HepG2 (cell line): ENCODE measurements around the gene EIF5A. TPM values are rescaled to one million over a fixed set of nuclear protein-coding genes. Genes with fewer than 3 reads are reported as not detected.

ENCODE experiments used
- AGO1 ChIP-seq: fragments of 200-400 bp; formaldehyde crosslinking; IDR thresholded peaks from 2 replicates; pipeline ENCODE4 v1.6.1; 2017; ENCODE audit warnings: mild to moderate bottlenecking, low read depth, low read length, moderate library complexity; ENCODE audit not compliant: poor library complexity, severe bottlenecking
- CERS6 ChIP-seq: sonication (generic); formaldehyde crosslinking; IDR thresholded peaks from 2 replicates; pipeline ENCODE4 v1.5.0; 2020; ENCODE audit warnings: missing genetic modification reagents
- FIP1L1 ChIP-seq: fragments of 200-400 bp; formaldehyde crosslinking; IDR thresholded peaks from 2 replicates; pipeline ENCODE4 v1.6.1; 2018; ENCODE audit warnings: low read depth, mild to moderate bottlenecking, low read length, moderate library complexity, borderline replicate concordance; ENCODE audit not compliant: insufficient read depth
- FOXA1 ChIP-seq, 2 experiments: fragments of 450-650 bp in 1 of 2; sonication (generic) in 1 of 2; formaldehyde crosslinking in 1 of 2; IDR thresholded peaks; 2 replicates each; pipeline versions ENCODE4 v1.4.0 to v1.6.1; 2016 to 2020; ENCODE audit warnings: missing genetic modification reagents in 1 of 2
- FOXO4 ChIP-seq: sonication (generic); formaldehyde crosslinking; conservative IDR thresholded peaks from 2 replicates; pipeline ENCODE4 v1.8.1; 2023; ENCODE audit warnings: missing genetic modification reagents
- HMG20A ChIP-seq: IDR thresholded peaks from 2 replicates; pipeline ENCODE4 v1.6.1; 2016; ENCODE audit warnings: borderline replicate concordance
- IRF9 ChIP-seq: sonication (generic); formaldehyde crosslinking; IDR thresholded peaks from 2 replicates; pipeline ENCODE4 v1.8.0; 2022; ENCODE audit warnings: missing genetic modification reagents, mild to moderate bottlenecking, borderline replicate concordance
- NFKB2 ChIP-seq: sonication (generic); formaldehyde crosslinking; IDR thresholded peaks from 2 replicates; pipeline ENCODE4 v1.4.0; 2020; ENCODE audit warnings: missing genetic modification reagents, borderline replicate concordance
- PREB ChIP-seq: sonication (generic); formaldehyde crosslinking; IDR thresholded peaks from 2 replicates; pipeline ENCODE4 v1.4.0; 2020; ENCODE audit warnings: missing genetic modification reagents
- PRPF4 ChIP-seq: fragments of 200-400 bp; formaldehyde crosslinking; IDR thresholded peaks from 2 replicates; pipeline ENCODE4 v1.6.1; 2016; ENCODE audit warnings: low read length, low read depth; ENCODE audit not compliant: poor library complexity, severe bottlenecking
- RARG ChIP-seq: sonication (generic); formaldehyde crosslinking; IDR thresholded peaks from 2 replicates; pipeline ENCODE4 v1.4.0; 2020; ENCODE audit warnings: low read depth, mild to moderate bottlenecking, missing genetic modification reagents
- REL ChIP-seq: sonication (generic); formaldehyde crosslinking; conservative IDR thresholded peaks from 2 replicates; pipeline ENCODE4 v1.8.0; 2022; ENCODE audit warnings: mild to moderate bottlenecking, missing genetic modification reagents, moderate library complexity
- REPIN1 ChIP-seq: sonication (generic); formaldehyde crosslinking; IDR thresholded peaks from 2 replicates; pipeline ENCODE4 v1.8.0; 2022; ENCODE audit warnings: missing genetic modification reagents, low read depth, mild to moderate bottlenecking, borderline replicate concordance
- SALL1 ChIP-seq: sonication (generic); formaldehyde crosslinking; IDR thresholded peaks from 2 replicates; pipeline ENCODE4 v1.8.0; 2022; ENCODE audit warnings: mild to moderate bottlenecking, missing genetic modification reagents
- SAP130 ChIP-seq: IDR thresholded peaks from 2 replicates; pipeline ENCODE4 v1.6.1; 2016; ENCODE audit warnings: low read depth
- SIX4 ChIP-seq: sonication (generic); formaldehyde crosslinking; IDR thresholded peaks from 2 replicates; pipeline ENCODE4 v1.4.0; 2020; ENCODE audit warnings: missing genetic modification reagents
- SNRNP70 ChIP-seq: fragments of 200-400 bp; formaldehyde crosslinking; IDR thresholded peaks from 2 replicates; pipeline ENCODE4 v1.6.1; 2017; ENCODE audit warnings: mild to moderate bottlenecking, low read depth, low read length, moderate library complexity
- ZNF121 ChIP-seq: sonication (generic); formaldehyde crosslinking; IDR thresholded peaks from 2 replicates; pipeline ENCODE4 v1.5.0; 2020; ENCODE audit warnings: mild to moderate bottlenecking, missing genetic modification reagents
- ZNF143 ChIP-seq: sonication (generic); formaldehyde crosslinking; IDR thresholded peaks from 2 replicates; pipeline ENCODE4 v1.4.0; 2020; ENCODE audit warnings: missing genetic modification reagents
- ZNF234 ChIP-seq: sonication (generic); formaldehyde crosslinking; conservative IDR thresholded peaks from 2 replicates; pipeline ENCODE4 v1.5.1; 2020; ENCODE audit warnings: mild to moderate bottlenecking, missing genetic modification reagents
- ZNF577 ChIP-seq: sonication (generic); formaldehyde crosslinking; IDR thresholded peaks from 2 replicates; pipeline ENCODE4 v1.4.0; 2020; ENCODE audit warnings: mild to moderate bottlenecking, low read depth, missing genetic modification reagents, borderline replicate concordance
- ZNF619 ChIP-seq: sonication (generic); formaldehyde crosslinking; IDR thresholded peaks from 2 replicates; pipeline ENCODE4 v1.4.0; 2020; ENCODE audit warnings: mild to moderate bottlenecking, missing genetic modification reagents
- ZNF746 ChIP-seq: sonication (generic); formaldehyde crosslinking; IDR thresholded peaks from 2 replicates; pipeline ENCODE4 v1.8.0; 2022; ENCODE audit warnings: mild to moderate bottlenecking, missing genetic modification reagents
- ZNF776 ChIP-seq: sonication (generic); formaldehyde crosslinking; IDR thresholded peaks from 2 replicates; pipeline ENCODE4 v1.4.0; 2020; ENCODE audit warnings: mild to moderate bottlenecking, missing genetic modification reagents
- polyA plus RNA-seq, 8 experiments: library from polyadenylated mRNA; depleted of rRNA in 3 of 8; stranded (reverse) in 7 of 8; unstranded in 1 of 8; fragments of >200 nt; fragmentation: Illumina TruSeq in 4 of 8; extraction: Trizol in 4 of 8; gene quantifications; 2 replicates each; pipeline versions ENCODE4 v1.2.1 to v1.2.3, GENCODE V29; 2011 to 2016; ENCODE audit warnings: low read depth in 4 of 8, missing spikeins in 1 of 8, mixed read lengths in 1 of 8; ENCODE audit not compliant: insufficient read depth in 1 of 8
- total RNA-seq, 5 experiments: library from RNA; depleted of rRNA; stranded (reverse); fragments of >200 nt; fragmentation: Illumina TruSeq; extraction: Trizol; gene quantifications; 2 replicates each; pipeline ENCODE4 v1.2.3, GENCODE V29; 2016; ENCODE audit warnings: low read depth in 1 of 5

Gene EIF5A
- total and polyA plus RNA-seq, 2 of the 13 experiments (the other 11 are each of a cell fraction or from before 2014, with no cell fraction given) = 319 to 337 TPM

GRCh38 chr17:7306911-7307685, at the start of gene EIF5A (continued):
- no peak for TF ChIP-seq CERS6 (CRISPR knock-in tag)
- TF ChIP-seq ZNF619 (CRISPR knock-in tag) = no peak; the same call in 1 of the 2 replicates
- TF ChIP-seq PREB = no peak
- TF ChIP-seq IRF9 (CRISPR knock-in tag) = no peak
- TF ChIP-seq REPIN1 (CRISPR knock-in tag) = no peak
- no peak for TF ChIP-seq PRPF4
- no peak for TF ChIP-seq ZNF121 (CRISPR knock-in tag)
- TF ChIP-seq ZNF776 = no peak
- no peak for TF ChIP-seq FIP1L1
- TF ChIP-seq NFKB2 (CRISPR knock-in tag) = no peak
- no peak for TF ChIP-seq AGO1
- no peak for TF ChIP-seq ZNF234 (CRISPR knock-in tag)
- peak; percentile 84 for TF ChIP-seq SAP130 (CRISPR knock-in tag)
- no peak for TF ChIP-seq SIX4
- no peak for TF ChIP-seq SNRNP70
- TF ChIP-seq FOXO4 (CRISPR knock-in tag) = no peak
- TF ChIP-seq ZNF143 (CRISPR knock-in tag) = peak; percentile 46; the same call in 1 of the 2 replicates
- TF ChIP-seq ZNF577 = no peak
- no peak for TF ChIP-seq ZNF746
- TF ChIP-seq HMG20A (CRISPR knock-in tag) = no peak
- TF ChIP-seq SALL1 (CRISPR knock-in tag) = peak; percentile 49; the same call in 1 of the 2 replicates
- no peak for TF ChIP-seq FOXA1 (IDR thresholded peaks at IDR 0.05)
- 0 out of 2 replicates have a peak, but pooled peaks have one; percentile 7 for TF ChIP-seq FOXA1 (CRISPR knock-in tag; IDR thresholded peaks at IDR 0.05)
- no peak for TF ChIP-seq RARG (CRISPR knock-in tag)
- no peak for TF ChIP-seq REL
